Measurements from ENCODE around the gene MAVS. TPM values are rescaled to one million over a fixed set of nuclear protein-coding genes. Genes with fewer than 3 reads are reported as not detected.

MAVS gene
- total and polyA plus RNA-seq, 9 of the 15 experiments (the other 6 are each of a cell fraction or from before 2014, with no cell fraction given): 1.6 to 22.0 (median 11.3) TPM

DNA sequence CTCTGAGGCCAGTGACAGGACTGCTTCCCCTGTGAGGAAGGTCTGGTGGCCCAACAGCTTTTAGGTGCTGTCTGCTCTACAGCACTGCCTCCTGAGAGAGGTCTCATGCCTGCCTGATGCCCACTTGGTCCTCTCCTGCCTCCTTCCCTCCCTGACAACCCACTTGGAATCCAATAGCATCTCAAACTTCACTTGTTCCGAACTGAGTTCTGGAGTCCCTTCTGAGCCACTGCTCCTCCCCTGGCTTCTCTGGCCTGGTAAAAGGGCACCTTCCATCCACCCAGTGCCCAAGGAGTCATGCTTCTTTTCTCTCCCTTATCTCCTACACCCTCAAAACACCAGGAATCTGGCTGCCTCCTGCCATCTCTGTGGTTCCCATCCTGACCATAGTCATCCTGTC, 1.9 kb downstream of the MAVS start:
- ChIA-PET CTCF (ENCODE audit: low intra/inter-chr PET ratio) (no interaction called here), POLR2A (interaction anchor here (0.6 kb wide), 1 partner anchor 68 kb away, joined by 3 read pairs; no protein-coding TSS in a partner anchor)
- Histone ChIP-seq H3K27ac (ENCODE audit: extremely low read depth, low read depth, low read length) (no peak overlapping the region), H3K4me1 (replicated peaks in 1 of 2; ENCODE audit: control insufficient read depth in 2 of 2, insufficient read depth in 2 of 2, low read length in 2 of 2) (peaks cover 19 to 29% of the 10 kb centered on the region in 2 experiments; a peak in 4 of 5 replicates), H3K9me3 (replicated peaks; ENCODE audit: control insufficient read depth, insufficient read depth, low read depth, low read length) (no peaks in the 10 kb centered on the region), H3K9me1 (ENCODE audit: control insufficient read depth, insufficient read depth, low read length) (no peaks in the 10 kb centered on the region), H3K9ac (ENCODE audit: insufficient read depth in 1 of 2, low read depth in 2 of 2, low read length in 2 of 2) (peak overlapping the region in 1 of 2 experiments; percentile 68; a peak in 1 of 4 replicates), H3K36me3 (ENCODE audit: control insufficient read depth, insufficient read depth, low read length) (peaks cover 16% of the 10 kb centered on the region; the same call in 2 of the 3 replicates), H3K4me2 (ENCODE audit: insufficient read depth, low read length) (no peak overlapping the region), H3K4me3 (no peak overlapping the region), H4K20me1 (replicated peaks; ENCODE audit: control insufficient read depth, insufficient read depth, low read length) (no peaks in the 10 kb centered on the region), H2AFZ (ENCODE audit: low read depth, low read length) (no peak overlapping the region), H3K79me2 (ENCODE audit: control insufficient read depth, insufficient read depth, low read length) (peaks cover 28% of the 10 kb centered on the region), H3K27me3 (ENCODE audit: control insufficient read depth in 2 of 2, insufficient read depth in 2 of 2, low read length in 2 of 2) (no peaks in the 10 kb centered on the region)
- FAIRE-seq: no peak
- no peak for ATAC-seq
- intact Hi-C loops (cut with micrococcal nuclease): loop anchor here (5.0 kb wide), 1 partner anchor 61 kb away; the partner anchor contains the start of gene CENPB
- no TSS peak for BruUV-seq (replicated peaks)
- TF ChIP-seq DLX4 (CRISPR knock-in tag; IDR thresholded peaks at IDR 0.05) (no peak), NFXL1 (CRISPR knock-in tag; IDR thresholded peaks at IDR 0.05) (no peak), MTF1 (CRISPR knock-in tag; IDR thresholded peaks at IDR 0.05; ENCODE audit: borderline replicate concordance) (no peak), GATA2 (CRISPR knock-in tag; IDR thresholded peaks at IDR 0.05) (no peak), ZNF212 (CRISPR knock-in tag; IDR thresholded peaks at IDR 0.05) (no peak), EGR1 (conservative IDR thresholded peaks at IDR 0.05) (no peak), NRF1 (conservative IDR thresholded peaks at IDR 0.05 in 1 of 2, IDR thresholded peaks at IDR 0.05 in 1 of 2) (no peak), ZNF277 (CRISPR knock-in tag; IDR thresholded peaks at IDR 0.05; ENCODE audit: borderline replicate concordance) (no peak), ZNF76 (CRISPR knock-in tag; IDR thresholded peaks at IDR 0.05; ENCODE audit: borderline replicate concordance) (no peak), GATAD2A (IDR thresholded peaks at IDR 0.05) (no peak), DMBX1 (CRISPR knock-in tag; IDR thresholded peaks at IDR 0.05; ENCODE audit: borderline replicate concordance) (no peak)
- TF ChIP-seq, protein P1, sequence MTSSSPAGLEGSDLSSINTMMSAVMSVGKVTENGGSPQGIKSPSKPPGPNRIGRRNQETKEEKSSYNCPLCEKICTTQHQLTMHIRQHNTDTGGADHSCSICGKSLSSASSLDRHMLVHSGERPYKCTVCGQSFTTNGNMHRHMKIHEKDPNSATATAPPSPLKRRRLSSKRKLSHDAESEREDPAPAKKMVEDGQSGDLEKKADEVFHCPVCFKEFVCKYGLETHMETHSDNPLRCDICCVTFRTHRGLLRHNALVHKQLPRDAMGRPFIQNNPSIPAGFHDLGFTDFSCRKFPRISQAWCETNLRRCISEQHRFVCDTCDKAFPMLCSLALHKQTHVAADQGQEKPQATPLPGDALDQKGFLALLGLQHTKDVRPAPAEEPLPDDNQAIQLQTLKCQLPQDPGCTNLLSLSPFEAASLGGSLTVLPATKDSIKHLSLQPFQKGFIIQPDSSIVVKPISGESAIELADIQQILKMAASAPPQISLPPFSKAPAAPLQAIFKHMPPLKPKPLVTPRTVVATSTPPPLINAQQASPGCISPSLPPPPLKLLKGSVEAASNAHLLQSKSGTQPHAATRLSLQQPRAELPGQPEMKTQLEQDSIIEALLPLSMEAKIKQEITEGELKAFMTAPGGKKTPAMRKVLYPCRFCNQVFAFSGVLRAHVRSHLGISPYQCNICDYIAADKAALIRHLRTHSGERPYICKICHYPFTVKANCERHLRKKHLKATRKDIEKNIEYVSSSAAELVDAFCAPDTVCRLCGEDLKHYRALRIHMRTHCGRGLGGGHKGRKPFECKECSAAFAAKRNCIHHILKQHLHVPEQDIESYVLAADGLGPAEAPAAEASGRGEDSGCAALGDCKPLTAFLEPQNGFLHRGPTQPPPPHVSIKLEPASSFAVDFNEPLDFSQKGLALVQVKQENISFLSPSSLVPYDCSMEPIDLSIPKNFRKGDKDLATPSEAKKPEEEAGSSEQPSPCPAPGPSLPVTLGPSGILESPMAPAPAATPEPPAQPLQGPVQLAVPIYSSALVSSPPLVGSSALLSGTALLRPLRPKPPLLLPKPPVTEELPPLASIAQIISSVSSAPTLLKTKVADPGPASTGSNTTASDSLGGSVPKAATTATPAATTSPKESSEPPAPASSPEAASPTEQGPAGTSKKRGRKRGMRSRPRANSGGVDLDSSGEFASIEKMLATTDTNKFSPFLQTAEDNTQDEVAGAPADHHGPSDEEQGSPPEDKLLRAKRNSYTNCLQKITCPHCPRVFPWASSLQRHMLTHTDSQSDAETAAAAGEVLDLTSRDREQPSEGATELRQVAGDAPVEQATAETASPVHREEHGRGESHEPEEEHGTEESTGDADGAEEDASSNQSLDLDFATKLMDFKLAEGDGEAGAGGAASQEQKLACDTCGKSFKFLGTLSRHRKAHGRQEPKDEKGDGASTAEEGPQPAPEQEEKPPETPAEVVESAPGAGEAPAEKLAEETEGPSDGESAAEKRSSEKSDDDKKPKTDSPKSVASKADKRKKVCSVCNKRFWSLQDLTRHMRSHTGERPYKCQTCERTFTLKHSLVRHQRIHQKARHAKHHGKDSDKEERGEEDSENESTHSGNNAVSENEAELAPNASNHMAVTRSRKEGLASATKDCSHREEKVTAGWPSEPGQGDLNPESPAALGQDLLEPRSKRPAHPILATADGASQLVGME (CRISPR knock-in tag; IDR thresholded peaks at IDR 0.05): no peak
- TF ChIP-seq, protein P2, sequence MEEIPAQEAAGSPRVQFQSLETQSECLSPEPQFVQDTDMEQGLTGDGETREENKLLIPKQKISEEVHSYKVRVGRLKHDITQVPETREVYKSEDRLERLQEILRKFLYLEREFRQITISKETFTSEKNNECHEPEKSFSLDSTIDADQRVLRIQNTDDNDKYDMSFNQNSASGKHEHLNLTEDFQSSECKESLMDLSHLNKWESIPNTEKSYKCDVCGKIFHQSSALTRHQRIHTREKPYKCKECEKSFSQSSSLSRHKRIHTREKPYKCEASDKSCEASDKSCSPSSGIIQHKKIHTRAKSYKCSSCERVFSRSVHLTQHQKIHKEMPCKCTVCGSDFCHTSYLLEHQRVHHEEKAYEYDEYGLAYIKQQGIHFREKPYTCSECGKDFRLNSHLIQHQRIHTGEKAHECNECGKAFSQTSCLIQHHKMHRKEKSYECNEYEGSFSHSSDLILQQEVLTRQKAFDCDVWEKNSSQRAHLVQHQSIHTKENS (CRISPR knock-in tag; IDR thresholded peaks at IDR 0.05): no peak
- in situ Hi-C loops (cut with MboI): no loop called here
- no peak for DNase-seq (ENCODE audit: extremely low read depth in 1 of 4, low spot score in 3 of 4)
- 100% methylated on average over 1 of the region's 1 CpG for WGBS (ENCODE audit: insufficient coverage, low coverage, missing lambda C conversion rate)
